ENCODE measurements around the gene KIAA0513. TPM values are rescaled to one million over a fixed set of nuclear protein-coding genes. Genes with fewer than 3 reads are reported as not detected.

KIAA0513 gene
- total and polyA plus RNA-seq, 2 of the 13 experiments (the other 11 are each of a cell fraction or from before 2014, with no cell fraction given), result 1.8 TPM

- TF ChIP-seq RERE (CRISPR knock-in tag; IDR thresholded peaks at IDR 0.05; ENCODE audit: low read depth) (no peak), ZNF619 (CRISPR knock-in tag; IDR thresholded peaks at IDR 0.05) (no peak), RAD51 (IDR thresholded peaks at IDR 0.05; ENCODE audit: borderline replicate concordance) (no peak), ZNF773 (CRISPR knock-in tag; IDR thresholded peaks at IDR 0.05; ENCODE audit: borderline replicate concordance) (0 out of 2 replicates have a peak, but pooled peaks have one; percentile 8), RNF2 (conservative IDR thresholded peaks at IDR 0.05; ENCODE audit: low read depth) (no peak), ZNF747 (CRISPR knock-in tag; IDR thresholded peaks at IDR 0.05; ENCODE audit: borderline replicate concordance) (0 out of 2 replicates have a peak, but pooled peaks have one; percentile 22), ZNF607 (CRISPR knock-in tag; IDR thresholded peaks at IDR 0.05; ENCODE audit: borderline replicate concordance) (peak; percentile 46; the same call in 1 of the 2 replicates), ZNF761 (CRISPR knock-in tag; conservative IDR thresholded peaks at IDR 0.05) (no peak), ZBTB7A (CRISPR knock-in tag; IDR thresholded peaks at IDR 0.05) (peak; percentile 79), EED (CRISPR knock-in tag; IDR thresholded peaks at IDR 0.05) (0 out of 2 replicates have a peak, but pooled peaks have one; percentile 35), HNF1B (CRISPR knock-in tag; IDR thresholded peaks at IDR 0.05) (peak; percentile 66), KAT8 (CRISPR knock-in tag; IDR thresholded peaks at IDR 0.05) (0 out of 2 replicates have a peak, but pooled peaks have one; percentile 2), SETDB1 (CRISPR knock-in tag; IDR thresholded peaks at IDR 0.05; ENCODE audit: borderline replicate concordance) (0 out of 2 replicates have a peak, but pooled peaks have one; percentile 25), ZBTB33 (CRISPR knock-in tag; IDR thresholded peaks at IDR 0.05) (peak; percentile 50; the same call in 1 of the 2 replicates), ELF3 (CRISPR knock-in tag; IDR thresholded peaks at IDR 0.05) (0 out of 2 replicates have a peak, but pooled peaks have one; percentile 13), HNF4A (CRISPR knock-in tag; IDR thresholded peaks at IDR 0.05) (peak; percentile 35; the same call in 1 of the 2 replicates)
- TF ChIP-seq, protein P1, sequence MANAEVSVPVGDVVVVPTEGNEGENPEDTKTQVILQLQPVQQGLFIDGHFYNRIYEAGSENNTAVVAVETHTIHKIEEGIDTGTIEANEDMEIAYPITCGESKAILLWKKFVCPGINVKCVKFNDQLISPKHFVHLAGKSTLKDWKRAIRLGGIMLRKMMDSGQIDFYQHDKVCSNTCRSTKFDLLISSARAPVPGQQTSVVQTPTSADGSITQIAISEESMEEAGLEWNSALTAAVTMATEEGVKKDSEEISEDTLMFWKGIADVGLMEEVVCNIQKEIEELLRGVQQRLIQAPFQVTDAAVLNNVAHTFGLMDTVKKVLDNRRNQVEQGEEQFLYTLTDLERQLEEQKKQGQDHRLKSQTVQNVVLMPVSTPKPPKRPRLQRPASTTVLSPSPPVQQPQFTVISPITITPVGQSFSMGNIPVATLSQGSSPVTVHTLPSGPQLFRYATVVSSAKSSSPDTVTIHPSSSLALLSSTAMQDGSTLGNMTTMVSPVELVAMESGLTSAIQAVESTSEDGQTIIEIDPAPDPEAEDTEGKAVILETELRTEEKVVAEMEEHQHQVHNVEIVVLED (CRISPR knock-in tag; IDR thresholded peaks at IDR 0.05; ENCODE audit: borderline replicate concordance), result no peak
Observed at GRCh38 chr16:85142129-85142513, 114.5 kb downstream of the KIAA0513 start (continued).

All from HepG2 (cell line).